Stimulated activated CD4-positive, alpha-beta T cell treated with anti-CD3 and anti-CD28 coated beads, Interleukin-12 subunit alpha, Interleukin-12 subunit beta, amount 100 ng/mL, for 48 hours (primary cell): Measurements from ENCODE around the gene SORT1.
A peak's percentile ranks its signal among the peaks of the same experiment; 100 is the strongest.

Experiments
- DNase-seq, 3 donors: peaks; one replicate each; pipeline ENCODE4 v3.0.0-alpha.2; 2020; ENCODE audit warnings: low read depth in 2 of 3, low spot score in 1 of 3

SORT1 gene

DNA sequence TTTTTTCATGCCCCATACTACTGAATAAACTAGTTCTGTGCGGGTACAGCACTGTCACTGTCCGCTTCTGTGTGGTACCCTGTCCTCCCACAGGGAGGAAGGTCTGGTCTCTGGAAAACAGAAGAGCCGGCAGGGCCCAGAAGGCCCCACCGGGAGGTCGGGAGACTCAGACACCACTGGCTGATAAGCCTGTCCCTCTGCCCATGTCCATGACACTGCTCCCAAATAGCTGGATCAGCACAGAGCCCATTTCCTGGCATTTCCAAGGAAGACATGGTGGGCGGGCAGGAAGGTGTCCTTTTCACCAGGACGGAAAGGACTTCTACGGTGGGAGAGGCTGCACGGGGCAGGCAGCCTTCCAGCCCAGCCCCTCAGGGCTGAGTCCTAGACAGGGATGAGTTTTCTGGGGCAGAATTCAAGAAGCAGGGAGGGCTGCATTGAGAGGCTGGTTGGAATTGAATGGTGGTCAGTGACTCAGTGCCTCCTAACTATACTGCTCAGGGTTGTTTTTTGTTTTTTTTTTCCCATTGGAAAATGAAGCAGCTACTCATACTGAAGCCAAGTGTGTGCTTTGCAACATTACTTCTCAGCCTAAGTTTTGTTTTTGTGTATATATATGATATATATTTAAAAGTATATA lies 121.9 kb downstream of the SORT1 start:
- DNase-seq, result no peak

GRCh38 chr1:109274533-109275476 lies 122.9 kb downstream of the SORT1 start:
- DNase-seq, result no peak

DNA sequence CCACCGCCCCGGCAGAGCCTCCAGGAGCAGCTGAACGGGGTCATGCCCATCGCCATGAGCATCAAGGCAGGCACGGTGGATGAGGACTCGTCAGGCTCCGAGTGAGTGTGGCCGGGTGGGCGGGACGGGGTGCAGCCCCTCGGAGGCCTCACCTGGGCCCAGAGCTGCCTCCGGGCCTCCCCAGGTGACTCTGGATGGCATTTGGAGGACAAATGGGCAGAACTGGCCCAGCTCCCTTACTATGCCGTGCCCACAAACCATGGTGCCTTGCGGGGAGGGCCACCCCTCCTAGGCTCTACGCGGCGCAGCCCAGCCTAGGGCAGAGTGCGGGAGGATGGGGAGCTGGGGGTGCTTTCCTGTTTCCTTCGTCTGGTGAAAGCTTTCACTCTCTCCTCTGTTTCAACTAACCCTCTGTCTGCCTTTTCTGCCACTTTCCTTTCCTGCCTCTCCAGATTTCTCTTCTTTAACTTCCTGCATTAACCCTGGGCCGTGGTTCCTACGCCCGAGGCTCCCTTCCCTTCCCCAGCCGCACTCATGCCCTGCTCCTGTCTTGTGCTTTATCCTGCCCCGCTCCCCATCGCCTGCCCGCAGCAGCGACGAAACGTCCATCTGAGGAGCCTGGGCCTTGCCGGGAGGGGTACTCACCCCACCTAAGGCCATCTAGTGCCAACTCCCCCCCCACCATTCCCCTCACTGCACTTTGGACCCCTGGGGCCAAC lies 124.0 kb downstream of the SORT1 start:
- no peak for DNase-seq

DNA sequence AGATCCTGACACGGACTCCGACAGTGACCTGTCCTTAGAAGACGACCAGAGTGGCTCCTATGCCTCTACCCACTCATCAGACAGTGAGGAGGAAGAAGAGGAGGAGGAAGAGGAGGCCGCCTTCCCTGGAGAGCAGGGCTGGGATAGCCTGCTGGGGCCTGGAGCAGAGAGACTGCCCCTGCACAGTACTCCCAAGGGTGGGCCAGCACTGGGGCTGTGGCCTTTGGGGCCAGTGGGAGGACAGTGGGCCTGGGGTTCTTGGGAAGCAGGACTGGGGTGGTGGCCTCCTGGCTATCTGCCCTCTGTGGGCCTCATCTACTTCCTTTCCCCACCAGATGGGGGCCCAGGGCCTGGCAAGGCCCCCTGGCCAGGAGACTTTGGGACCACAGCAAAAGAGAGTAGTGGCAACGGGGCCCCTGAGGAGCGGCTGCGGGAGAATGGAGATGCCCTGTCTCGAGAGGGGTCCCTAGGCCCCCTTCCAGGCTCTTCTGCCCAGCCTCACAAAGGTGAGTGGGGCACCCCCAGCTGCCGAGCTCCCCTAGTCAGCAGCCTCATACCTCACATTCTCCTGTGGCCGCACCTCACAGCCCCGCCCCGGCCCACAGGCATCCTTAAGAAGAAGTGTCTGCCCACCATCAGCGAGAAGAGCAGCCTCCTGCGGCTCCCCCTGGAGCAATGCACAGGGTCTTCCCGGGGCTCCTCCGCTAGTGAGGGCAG lies 124.7 kb downstream of the SORT1 start:
- no peak for DNase-seq

- no peak for DNase-seq
Observed at GRCh38 chr1:109272021-109272799, 125.5 kb downstream of the SORT1 start.

DNA sequence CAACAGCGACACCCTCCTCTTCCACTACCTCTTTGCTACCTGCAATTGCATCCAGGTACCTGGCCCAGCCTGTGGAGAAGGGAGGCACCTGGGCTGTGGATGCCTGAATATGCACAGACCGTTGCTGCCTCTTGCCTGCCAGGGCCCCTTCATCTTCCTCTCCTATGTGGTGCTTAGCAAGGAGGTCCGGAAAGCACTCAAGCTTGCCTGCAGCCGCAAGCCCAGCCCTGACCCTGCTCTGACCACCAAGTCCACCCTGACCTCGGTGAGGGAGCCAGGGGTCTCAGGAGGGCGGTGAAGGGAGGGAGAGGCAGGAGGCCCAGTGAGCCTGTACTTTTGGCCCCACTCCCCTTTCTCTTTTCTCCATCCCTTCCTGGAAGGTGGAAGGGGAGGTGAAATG lies 126.3 kb downstream of the SORT1 start:
- DNase-seq, result no peak

GRCh38 chr1:109270623-109271317 lies 126.9 kb downstream of the SORT1 start:
- DNase-seq, result no peak

- no peak for DNase-seq
Observed at GRCh38 chr1:109269981-109270622, 127.6 kb downstream of the SORT1 start.

- no peak for DNase-seq
Observed at GRCh38 chr1:109269212-109269980, 128.3 kb downstream of the SORT1 start.

DNA sequence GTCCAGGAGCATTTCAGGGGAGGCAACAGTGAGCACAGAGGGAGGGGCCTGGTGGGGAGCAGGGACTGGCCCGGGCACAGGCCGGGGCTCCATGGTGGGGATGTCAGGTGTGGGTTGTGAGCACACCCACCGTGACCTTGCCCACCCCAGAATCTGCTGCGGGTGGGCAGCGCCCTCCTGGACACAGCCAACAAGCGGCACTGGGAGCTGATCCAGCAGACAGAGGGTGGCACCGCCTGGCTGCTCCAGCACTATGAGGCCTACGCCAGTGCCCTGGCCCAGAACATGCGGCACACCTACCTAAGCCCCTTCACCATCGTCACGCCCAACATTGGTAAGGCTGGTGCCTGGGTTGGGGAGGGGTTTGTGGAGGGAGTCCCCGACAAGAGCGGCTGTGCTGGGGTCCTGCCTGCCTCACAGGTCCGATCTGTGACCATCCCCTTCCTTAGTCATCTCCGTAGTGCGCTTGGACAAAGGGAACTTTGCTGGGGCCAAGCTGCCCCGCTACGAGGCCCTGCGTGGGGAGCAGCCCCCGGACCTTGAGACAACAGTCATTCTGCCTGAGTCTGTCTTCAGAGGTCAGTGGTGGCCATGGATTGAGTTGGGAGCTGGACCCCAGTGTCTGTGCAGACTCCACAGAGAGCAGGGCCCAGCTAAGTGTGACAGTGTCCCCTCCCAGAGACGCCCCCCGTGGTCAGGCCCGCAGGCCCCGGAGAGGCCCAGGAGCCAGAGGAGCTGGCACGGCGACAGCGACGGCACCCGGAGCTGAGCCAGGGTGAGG lies 129.1 kb downstream of the SORT1 start:
- no peak for DNase-seq

DNA sequence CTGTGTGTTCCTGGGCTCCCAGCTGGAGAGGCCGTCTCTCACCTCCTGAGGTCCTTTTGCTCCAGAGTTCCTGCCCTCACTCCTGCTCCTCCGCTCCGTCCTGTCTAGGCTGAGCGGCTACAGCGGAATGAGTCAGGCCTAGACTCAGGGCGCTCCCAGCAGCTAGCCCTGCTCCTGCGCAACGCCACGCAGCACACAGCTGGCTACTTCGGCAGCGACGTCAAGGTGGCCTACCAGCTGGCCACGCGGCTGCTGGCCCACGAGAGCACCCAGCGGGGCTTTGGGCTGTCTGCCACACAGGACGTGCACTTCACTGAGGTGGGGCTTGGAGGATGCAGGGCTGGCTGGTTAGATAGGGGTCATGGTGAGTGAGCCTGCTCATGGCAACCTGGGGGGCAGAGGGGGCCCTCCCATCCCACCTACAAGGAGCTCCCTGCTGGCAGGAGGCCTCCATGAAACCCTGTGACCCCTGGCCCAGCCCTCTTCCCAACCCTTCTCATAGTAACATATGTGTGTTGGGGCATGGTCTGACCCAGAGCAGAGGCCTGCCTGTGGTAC lies 129.9 kb downstream of the SORT1 start:
- no peak for DNase-seq

DNA sequence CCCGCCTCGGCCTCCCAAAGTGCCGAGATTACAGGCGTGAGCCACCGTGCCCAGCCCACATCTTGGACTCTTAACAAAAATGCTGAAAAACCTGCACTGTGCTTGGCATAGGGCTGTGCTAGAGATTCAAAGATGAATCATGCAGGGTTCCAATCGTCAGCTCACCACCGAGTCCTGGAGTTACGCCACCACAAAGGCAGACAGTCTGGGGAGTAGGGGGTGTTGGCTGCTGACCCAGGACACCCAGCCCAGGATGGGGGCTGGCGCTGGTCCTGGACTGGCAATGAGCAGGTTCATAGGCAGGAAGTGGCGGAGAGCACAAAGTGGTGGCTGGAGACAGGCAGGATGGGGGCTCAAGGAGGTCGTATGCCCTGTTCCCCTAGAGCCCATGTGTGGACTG lies 130.8 kb downstream of the SORT1 start:
- no peak for DNase-seq

DNA sequence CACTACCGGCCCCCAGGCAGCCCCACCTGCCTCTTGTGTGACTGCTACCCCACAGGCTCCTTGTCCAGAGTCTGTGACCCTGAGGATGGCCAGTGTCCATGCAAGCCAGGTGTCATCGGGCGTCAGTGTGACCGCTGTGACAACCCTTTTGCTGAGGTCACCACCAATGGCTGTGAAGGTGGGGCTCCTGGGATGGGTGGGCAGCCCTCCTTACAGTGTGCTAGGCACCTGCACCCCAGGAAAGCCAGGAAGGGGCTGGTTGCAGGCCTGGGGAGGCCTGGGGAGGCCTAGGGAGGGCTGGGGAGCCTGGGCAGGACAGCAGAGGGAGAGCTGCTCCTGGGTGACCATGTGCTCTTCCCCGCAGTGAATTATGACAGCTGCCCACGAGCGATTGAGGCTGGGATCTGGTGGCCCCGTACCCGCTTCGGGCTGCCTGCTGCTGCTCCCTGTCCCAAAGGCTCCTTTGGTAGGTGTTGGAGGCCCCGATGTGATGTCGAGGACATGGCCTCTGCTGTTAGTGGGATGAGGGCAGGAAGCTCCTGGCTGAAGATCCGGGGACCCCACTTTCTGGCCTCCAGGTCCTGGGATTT lies 131.9 kb downstream of the SORT1 start:
- no peak for DNase-seq

- DNase-seq, result no peak
Observed at GRCh38 chr1:109265016-109265415, 132.7 kb downstream of the SORT1 start.

DNA sequence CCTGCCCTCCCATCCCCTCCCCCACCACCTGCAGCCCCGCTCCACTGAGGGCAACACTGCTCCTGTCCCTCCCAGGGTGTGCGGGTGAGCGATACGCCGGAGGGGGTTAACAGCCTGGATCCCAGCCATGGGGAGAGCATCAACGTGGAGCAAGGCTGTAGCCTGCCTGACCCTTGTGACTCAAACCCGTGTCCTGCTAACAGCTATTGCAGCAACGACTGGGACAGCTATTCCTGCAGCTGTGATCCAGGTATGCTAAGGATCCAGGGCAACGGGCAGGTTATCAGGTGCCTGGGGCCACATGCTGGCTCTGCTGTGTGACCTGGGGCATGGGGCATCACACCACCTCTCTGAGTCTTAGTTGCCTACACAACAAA lies 133.4 kb downstream of the SORT1 start:
- DNase-seq, result no peak

DNA sequence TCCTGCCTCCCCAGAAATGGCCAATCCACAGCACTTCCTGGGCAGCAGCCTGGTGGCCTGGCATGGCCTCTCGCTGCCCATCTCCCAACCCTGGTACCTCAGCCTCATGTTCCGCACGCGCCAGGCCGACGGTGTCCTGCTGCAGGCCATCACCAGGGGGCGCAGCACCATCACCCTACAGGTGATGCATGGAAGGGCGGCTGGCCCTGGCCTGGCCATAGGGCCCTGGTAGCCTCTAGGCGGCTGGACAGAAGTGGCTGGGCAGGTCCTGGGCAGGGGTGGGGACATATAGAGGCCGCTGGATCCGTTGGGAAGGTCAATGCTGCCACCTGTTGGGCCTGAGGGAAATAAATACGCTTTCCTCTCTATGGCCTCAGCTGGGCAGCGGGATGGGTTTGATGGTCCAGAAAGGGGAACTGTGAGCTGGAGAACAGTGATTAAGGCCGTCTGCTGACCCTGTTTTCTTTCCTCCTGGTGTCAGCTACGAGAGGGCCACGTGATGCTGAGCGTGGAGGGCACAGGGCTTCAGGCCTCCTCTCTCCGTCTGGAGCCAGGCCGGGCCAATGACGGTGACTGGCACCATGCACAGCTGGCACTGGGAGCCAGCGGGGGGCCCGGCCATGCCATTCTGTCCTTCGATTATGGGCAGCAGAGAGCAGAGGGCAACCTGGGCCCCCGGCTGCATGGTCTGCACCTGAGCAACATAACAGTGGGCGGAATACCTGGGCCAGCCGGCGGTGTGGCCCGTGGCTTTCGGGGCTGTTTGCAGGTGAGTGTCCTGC lies 133.9 kb downstream of the SORT1 start:
- peak; percentile 77 to 88 (median 80) for DNase-seq
